LNCaP clone FGC (cell line): ENCODE results near the gene PPP1R7.
A peak's percentile ranks its signal among the peaks of the same experiment; 100 is the strongest.
"Not testable (repeated sequence)": the region's sequence is repeated elsewhere in the genome, so short reads cannot be mapped to it uniquely, and the experiment has no call there.

Experiments used
- DNase-seq: peaks from one replicate; pipeline ENCODE4 v3.0.0-alpha.2; 2011; ENCODE audit warnings: low read depth
- H3K4me3 ChIP-seq: 2 replicates; pipeline ENCODE4 v1.5.1; 2011; ENCODE audit warnings: mild to moderate bottlenecking, low read depth, low read length, control low read depth
- CTCF ChIP-seq: IDR thresholded peaks from 2 replicates; pipeline ENCODE4 v1.5.1; 2012; ENCODE audit warnings: mild to moderate bottlenecking; ENCODE audit not compliant: control insufficient read depth, insufficient read depth; ENCODE audit errors: extremely low read depth

Gene PPP1R7

GRCh38 chr2:241149925-241150659 lies at the start of gene PPP1R7:
TSS of gene PPP1R7 (plus strand) at chr2:241150467. CDS start at chr2:241150496, 29 bp downstream.
- no peak for TF ChIP-seq CTCF
- peak; percentile 74 for DNase-seq
- peak within 1 kb of the TSS; percentile 79 for H3K4me3 ChIP-seq

- TF ChIP-seq CTCF: no peak
- peak; percentile 47 for DNase-seq
- peak within 1 kb of the TSS; percentile 60 for H3K4me3 ChIP-seq
These were observed 47.9 kb upstream of the PPP1R7 start, which contains the start of gene MTERF4 for GRCh38 chr2:241102239-241102803. TSS of gene MTERF4 (minus strand) at chr2:241102287. CDS start at chr2:241102273, 14 bp downstream.

- no peak for DNase-seq
- peak overlapping the region; percentile 60 for H3K4me3 ChIP-seq
- no peak for TF ChIP-seq CTCF
These were observed 47.1 kb upstream of the PPP1R7 start for GRCh38 chr2:241103176-241103595.

GRCh38 chr2:241104611-241105010 lies 45.7 kb upstream of the PPP1R7 start:
- H3K4me3 ChIP-seq, DNase-seq: not testable (repeated sequence)

- no peak overlapping the region for H3K4me3 ChIP-seq
- TF ChIP-seq CTCF: no peak
- no peak for DNase-seq
These were observed 44.6 kb upstream of the PPP1R7 start for GRCh38 chr2:241105641-241106040.

- TF ChIP-seq CTCF: no peak
- DNase-seq: no peak
- no peak overlapping the region for H3K4me3 ChIP-seq
These were observed 43.1 kb upstream of the PPP1R7 start for GRCh38 chr2:241107031-241107783.

GRCh38 chr2:241108271-241109209 lies 41.7 kb upstream of the PPP1R7 start:
- H3K4me3 ChIP-seq: no peak overlapping the region
- no peak for TF ChIP-seq CTCF
- DNase-seq: no peak
